GM23248 (cell line): ENCODE results near the gene FAM89B.

ENCODE experiments used
- EZH2 ChIP-seq: fragments of 200-600 bp; sonication (generic); IDR thresholded peaks from 2 replicates; pipeline ENCODE4 v1.6.1; 2018; ENCODE audit warnings: antibody characterized with exemption, mild to moderate bottlenecking; ENCODE audit not compliant: insufficient read depth, poor library complexity, severe bottlenecking
- EZH2phosphoT487 ChIP-seq: fragments of 200-600 bp; sonication (generic); IDR thresholded peaks from 2 replicates; pipeline ENCODE4 v1.6.1; 2018; ENCODE audit warnings: antibody characterized with exemption, moderate library complexity, mild to moderate bottlenecking, low read depth; ENCODE audit not compliant: insufficient read depth

GRCh38 chr11:65562788-65563187 lies 9.6 kb upstream of the FAM89B start:
- TF ChIP-seq EZH2phosphoT487, result no peak
- no peak for TF ChIP-seq EZH2
